ENCODE data around the gene UBE2E2.

Gene UBE2E2

GRCh38 chr3:23455084-23455483, 252.0 kb downstream of the UBE2E2 start:
- Mint-ChIP-seq H3K36me3 (peaks cover 15% of the 10 kb centered on the region), H3K27ac (no peak overlapping the region), H3K9me3 (peaks cover 3% of the 10 kb centered on the region), H3K4me3 (no peak overlapping the region), H3K4me1 (peaks cover 16% of the 10 kb centered on the region), H3K27me3 (no peaks in the 10 kb centered on the region)
- ATAC-seq: no peak

DNA sequence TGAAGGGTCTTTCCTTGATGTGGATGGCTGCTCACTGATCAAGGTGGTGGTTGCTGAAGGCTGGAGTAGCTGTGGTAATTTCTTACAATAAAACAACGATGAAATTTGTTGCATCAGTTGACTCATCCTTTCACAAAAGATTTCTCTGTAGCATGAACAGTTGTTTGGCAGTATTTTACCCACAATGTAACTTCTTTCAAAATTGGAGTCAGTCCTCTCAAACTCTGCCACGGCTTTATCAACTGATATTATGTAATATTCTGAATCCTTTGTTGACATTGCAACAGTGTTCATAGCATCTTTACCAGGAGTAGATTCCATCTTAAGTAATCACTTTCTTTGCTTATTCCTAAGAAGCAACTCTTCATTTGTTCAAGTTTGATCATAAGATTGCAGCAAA, 252.6 kb downstream of the UBE2E2 start:
- Mint-ChIP-seq H3K36me3 (peaks cover 15% of the 10 kb centered on the region), H3K27ac (no peak overlapping the region), H3K4me1 (peaks cover 23% of the 10 kb centered on the region), H3K4me3 (no peak overlapping the region), H3K27me3 (no peaks in the 10 kb centered on the region), H3K9me3 (peaks cover 3% of the 10 kb centered on the region)
- no peak for ATAC-seq

DNA sequence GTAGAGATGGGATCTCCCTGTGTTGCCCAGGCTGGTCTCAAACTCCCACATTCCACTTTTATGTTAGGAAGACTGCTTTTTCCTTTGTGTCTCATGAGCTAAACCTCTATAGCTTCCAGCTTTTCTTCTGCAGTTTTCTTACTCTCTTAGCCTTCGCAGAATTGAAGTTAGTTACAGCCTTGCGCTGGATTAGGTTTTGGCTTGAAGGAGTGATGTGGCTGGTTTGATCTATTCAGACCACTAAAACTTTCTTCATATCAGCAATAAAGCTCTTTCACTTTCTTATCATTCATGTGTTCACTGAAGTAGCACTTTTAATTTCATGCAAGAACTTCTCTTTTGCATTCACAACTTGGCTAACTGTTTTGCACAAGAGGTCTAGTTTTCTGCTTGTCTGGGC, 254.6 kb downstream of the UBE2E2 start:
- no peak overlapping the region for H3K4me3 Mint-ChIP-seq
- H3K4me1 Mint-ChIP-seq: peaks cover 24% of the 10 kb centered on the region
- H3K9me3 Mint-ChIP-seq: peaks cover 3% of the 10 kb centered on the region
- no peak for ATAC-seq
- H3K27ac Mint-ChIP-seq: no peak overlapping the region
- H3K27me3 Mint-ChIP-seq: no peaks in the 10 kb centered on the region
- peaks cover 17% of the 10 kb centered on the region for H3K36me3 Mint-ChIP-seq

DNA sequence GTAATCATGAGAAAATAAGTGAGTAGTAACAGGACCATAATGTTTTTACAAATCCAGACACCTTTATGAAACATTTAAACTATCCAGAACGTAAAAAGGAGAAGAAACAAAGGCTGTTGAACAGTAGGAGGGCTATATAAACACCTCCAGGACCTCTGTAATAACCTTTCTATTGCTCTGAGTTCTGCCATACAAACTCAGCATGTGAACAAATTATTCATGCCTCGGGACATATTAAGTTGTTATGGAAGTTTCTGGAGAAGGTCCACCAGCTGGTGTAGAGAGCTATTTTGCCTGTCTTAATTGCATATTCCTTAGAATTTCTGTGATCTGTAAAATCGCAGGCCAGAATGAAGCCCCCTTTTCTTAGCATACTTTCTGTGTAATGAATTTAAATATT, 256.3 kb downstream of the UBE2E2 start:
- H3K4me3 Mint-ChIP-seq: no peak overlapping the region
- no peak for ATAC-seq
- H3K27me3 Mint-ChIP-seq: no peaks in the 10 kb centered on the region
- peaks cover 19% of the 10 kb centered on the region for H3K36me3 Mint-ChIP-seq
- H3K4me1 Mint-ChIP-seq: peaks cover 24% of the 10 kb centered on the region
- no peak overlapping the region for H3K27ac Mint-ChIP-seq
- H3K9me3 Mint-ChIP-seq: peaks cover 3% of the 10 kb centered on the region

GRCh38 chr3:23459889-23460546, 256.9 kb downstream of the UBE2E2 start:
- Mint-ChIP-seq H3K4me3 (no peak overlapping the region), H3K9me3 (peaks cover 3% of the 10 kb centered on the region), H3K27me3 (no peaks in the 10 kb centered on the region), H3K27ac (no peak overlapping the region), H3K4me1 (peaks cover 24% of the 10 kb centered on the region), H3K36me3 (peaks cover 19% of the 10 kb centered on the region)
- no peak for ATAC-seq

GRCh38 chr3:23461069-23461468, 257.9 kb downstream of the UBE2E2 start:
- Mint-ChIP-seq H3K27ac (no peak overlapping the region), H3K27me3 (no peaks in the 10 kb centered on the region), H3K9me3 (peaks cover 3% of the 10 kb centered on the region), H3K4me1 (peaks cover 24% of the 10 kb centered on the region), H3K4me3 (no peak overlapping the region), H3K36me3 (peaks cover 16% of the 10 kb centered on the region)
- ATAC-seq: no peak

DNA sequence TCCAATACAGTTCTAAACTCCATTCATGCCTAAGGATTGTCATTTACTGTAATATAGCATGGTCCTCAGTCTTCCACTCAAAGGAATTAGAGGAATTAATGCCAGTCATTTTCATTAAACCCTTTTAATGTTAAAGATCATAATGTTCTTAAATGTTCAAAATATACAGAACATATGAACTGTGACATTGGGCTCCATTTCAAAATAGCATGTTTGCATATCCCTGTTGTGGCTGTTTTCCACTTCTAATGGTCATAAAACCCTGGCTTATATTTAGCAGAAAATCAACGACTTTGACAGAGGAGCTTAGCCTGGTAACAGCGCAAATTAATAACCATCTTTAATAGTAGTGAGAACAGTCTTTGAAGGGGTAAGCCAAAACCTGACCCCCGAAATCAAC, 260.7 kb downstream of the UBE2E2 start:
- no peaks in the 10 kb centered on the region for H3K27me3 Mint-ChIP-seq
- H3K4me3 Mint-ChIP-seq: no peak overlapping the region
- H3K9me3 Mint-ChIP-seq: peaks cover 11% of the 10 kb centered on the region
- peaks cover 20% of the 10 kb centered on the region for H3K36me3 Mint-ChIP-seq
- peaks cover 11% of the 10 kb centered on the region for H3K4me1 Mint-ChIP-seq
- H3K27ac Mint-ChIP-seq: no peak overlapping the region
- ATAC-seq: no peak

DNA sequence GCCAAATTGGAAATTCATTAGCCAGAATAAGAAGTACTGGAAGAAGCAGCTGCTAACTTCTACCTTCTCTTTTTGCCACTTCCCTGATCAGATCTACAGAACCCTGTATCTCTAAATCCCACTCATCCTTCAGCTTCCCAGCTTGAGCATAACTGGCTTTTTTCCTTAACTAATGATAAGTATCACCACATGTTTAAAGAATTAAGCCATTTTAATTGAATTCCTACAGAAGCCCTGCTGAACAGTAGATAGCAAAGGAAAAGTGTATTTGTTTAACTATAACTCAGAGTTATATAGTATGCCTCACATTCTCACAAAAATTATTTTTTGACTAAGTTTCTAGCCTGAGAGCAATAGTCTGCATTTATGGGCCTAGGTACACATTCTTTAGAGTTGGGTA, 262.4 kb downstream of the UBE2E2 start:
- Mint-ChIP-seq H3K27ac (no peak overlapping the region), H3K4me1 (peaks cover 2% of the 10 kb centered on the region), H3K36me3 (peaks cover 20% of the 10 kb centered on the region), H3K27me3 (no peaks in the 10 kb centered on the region), H3K4me3 (no peak overlapping the region), H3K9me3 (peaks cover 11% of the 10 kb centered on the region)
- ATAC-seq: no peak

DNA sequence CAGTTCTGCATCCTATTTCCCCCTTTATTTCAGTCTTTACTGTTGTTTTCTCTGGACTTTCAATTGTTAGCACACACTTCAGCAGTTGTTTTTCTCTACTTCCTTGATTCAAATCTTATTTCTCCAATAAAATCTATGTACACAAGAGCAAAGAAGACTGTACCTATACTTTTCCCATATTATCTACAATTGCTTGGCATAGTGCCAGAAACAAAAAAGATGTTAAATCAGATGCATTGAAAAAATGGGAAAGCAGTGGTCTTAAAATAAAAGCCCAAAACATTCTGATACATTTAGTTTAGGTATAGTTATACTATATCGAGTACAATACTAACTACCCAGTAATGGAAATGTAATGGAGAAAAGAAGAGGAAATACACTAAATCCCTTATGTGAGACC, 265.1 kb downstream of the UBE2E2 start:
- ATAC-seq: no peak
- Mint-ChIP-seq H3K4me1 (no peaks in the 10 kb centered on the region), H3K9me3 (peaks cover 11% of the 10 kb centered on the region), H3K27ac (no peak overlapping the region), H3K27me3 (no peaks in the 10 kb centered on the region), H3K4me3 (no peak overlapping the region), H3K36me3 (peaks cover 16% of the 10 kb centered on the region)

GRCh38 chr3:23474580-23475357, 271.6 kb downstream of the UBE2E2 start:
- no peaks in the 10 kb centered on the region for H3K27me3 Mint-ChIP-seq
- no peak for ATAC-seq
- H3K4me3 Mint-ChIP-seq: no peak overlapping the region
- peaks cover 14% of the 10 kb centered on the region for H3K4me1 Mint-ChIP-seq
- peaks cover 12% of the 10 kb centered on the region for H3K9me3 Mint-ChIP-seq
- no peak overlapping the region for H3K27ac Mint-ChIP-seq
- peaks cover 33% of the 10 kb centered on the region for H3K36me3 Mint-ChIP-seq

GRCh38 chr3:23475446-23475845, 272.3 kb downstream of the UBE2E2 start:
- ATAC-seq: no peak
- Mint-ChIP-seq H3K27ac (no peak overlapping the region), H3K4me3 (no peak overlapping the region)

DNA sequence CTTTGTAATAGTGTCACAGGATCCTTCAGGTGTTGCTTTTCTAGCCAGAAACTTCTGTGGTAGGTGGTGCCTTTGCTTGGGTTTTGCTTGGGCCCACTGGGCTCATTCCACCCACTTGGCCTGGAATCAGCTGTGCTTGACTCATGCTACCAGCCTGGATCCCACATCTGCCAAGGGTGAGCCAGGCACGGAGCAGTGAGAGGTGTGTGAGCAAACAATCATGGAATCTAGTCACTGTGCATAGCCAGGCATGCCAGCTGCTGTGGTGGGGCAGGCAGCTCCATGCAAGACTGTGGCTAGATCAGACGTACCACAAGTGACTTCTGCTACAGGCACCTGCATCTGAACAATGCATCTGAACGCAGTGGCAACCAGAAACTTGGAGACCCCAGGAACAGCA, 275.9 kb downstream of the UBE2E2 start:
- Mint-ChIP-seq H3K9me3 (peaks cover 13% of the 10 kb centered on the region), H3K27me3 (no peaks in the 10 kb centered on the region), H3K4me3 (no peak overlapping the region), H3K4me1 (peaks cover 13% of the 10 kb centered on the region), H3K36me3 (peaks cover 37% of the 10 kb centered on the region), H3K27ac (no peak overlapping the region)
- ATAC-seq: no peak

More at GRCh38 chr3:23475446-23475845, 272.3 kb downstream of the UBE2E2 start:
- H3K4me1 Mint-ChIP-seq: peaks cover 14% of the 10 kb centered on the region
- H3K9me3 Mint-ChIP-seq: peaks cover 12% of the 10 kb centered on the region
- H3K36me3 Mint-ChIP-seq: peaks cover 33% of the 10 kb centered on the region
- no peaks in the 10 kb centered on the region for H3K27me3 Mint-ChIP-seq

GRCh38 chr3:23479615-23480328, 276.6 kb downstream of the UBE2E2 start:
- H3K27ac Mint-ChIP-seq: no peak overlapping the region
- H3K27me3 Mint-ChIP-seq: no peaks in the 10 kb centered on the region
- peaks cover 6% of the 10 kb centered on the region for H3K4me1 Mint-ChIP-seq
- H3K4me3 Mint-ChIP-seq: no peak overlapping the region
- H3K36me3 Mint-ChIP-seq: peaks cover 38% of the 10 kb centered on the region
- no peak for ATAC-seq
- H3K9me3 Mint-ChIP-seq: peaks cover 16% of the 10 kb centered on the region

GRCh38 chr3:23480329-23480714, 277.2 kb downstream of the UBE2E2 start:
- Mint-ChIP-seq H3K36me3 (peaks cover 35% of the 10 kb centered on the region), H3K4me3 (no peak overlapping the region), H3K27ac (no peak overlapping the region), H3K9me3 (peaks cover 12% of the 10 kb centered on the region), H3K4me1 (peaks cover under 1% of the 10 kb centered on the region), H3K27me3 (no peaks in the 10 kb centered on the region)
- no peak for ATAC-seq

GRCh38 chr3:23481011-23481615, 278.0 kb downstream of the UBE2E2 start:
- no peak for ATAC-seq
- Mint-ChIP-seq H3K4me3 (no peak overlapping the region), H3K27ac (no peak overlapping the region), H3K4me1 (no peaks in the 10 kb centered on the region), H3K36me3 (peaks cover 43% of the 10 kb centered on the region), H3K9me3 (peaks cover 15% of the 10 kb centered on the region), H3K27me3 (no peaks in the 10 kb centered on the region)
